GM21825 (cell line): Measurements from ENCODE around the gene TRIM27.
"Not testable (repeated sequence)": the region's sequence is repeated elsewhere in the genome, so short reads cannot be mapped to it uniquely, and the experiment has no call there.

ENCODE experiments used
- ATAC-seq: cut with Tn5 transposase; IDR thresholded peaks from one replicate; pipeline ENCODE4 v1.9.1; 2021; ENCODE audit warnings: mild to moderate bottlenecking, moderate library complexity; ENCODE audit not compliant: unreplicated experiment

Gene TRIM27

DNA sequence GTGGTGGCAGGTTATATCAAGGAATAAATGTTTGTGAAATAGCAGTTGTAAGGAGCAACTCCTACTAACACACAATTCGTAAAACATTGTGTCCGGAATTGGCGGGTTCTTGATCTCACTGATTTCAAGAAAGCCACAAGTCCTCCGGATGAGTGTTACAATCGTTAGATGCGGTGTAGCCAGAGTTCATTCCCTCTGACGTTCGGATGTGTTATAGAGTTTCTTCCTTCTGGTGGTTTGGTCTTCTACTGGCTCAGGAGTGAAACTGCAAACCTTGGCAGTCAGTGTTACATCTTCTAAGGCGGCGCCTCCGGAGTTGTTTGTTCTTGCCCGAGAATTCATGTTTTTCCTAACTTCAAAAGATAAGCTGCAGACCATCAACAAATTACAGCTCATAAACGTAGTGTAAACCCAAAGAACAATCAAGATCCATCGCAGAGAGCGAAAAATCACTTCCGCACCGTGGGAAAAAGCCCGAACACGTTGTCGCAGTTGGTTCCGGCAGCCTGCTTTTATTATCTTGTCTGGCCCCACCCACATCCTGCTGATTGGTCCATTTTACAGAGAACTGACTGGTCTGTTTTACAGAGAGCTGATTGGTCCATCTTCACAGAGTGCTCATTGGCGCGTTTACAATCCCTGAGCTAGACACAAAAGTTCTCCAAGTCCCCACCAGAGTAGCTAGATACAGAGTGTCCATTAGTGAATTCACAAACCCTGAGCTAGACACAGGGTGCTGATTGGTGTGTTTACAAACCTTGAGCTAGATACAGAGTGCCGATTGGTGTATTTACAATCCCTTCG is 58.2 kb downstream of the TRIM27 start:
- no peak for ATAC-seq

DNA sequence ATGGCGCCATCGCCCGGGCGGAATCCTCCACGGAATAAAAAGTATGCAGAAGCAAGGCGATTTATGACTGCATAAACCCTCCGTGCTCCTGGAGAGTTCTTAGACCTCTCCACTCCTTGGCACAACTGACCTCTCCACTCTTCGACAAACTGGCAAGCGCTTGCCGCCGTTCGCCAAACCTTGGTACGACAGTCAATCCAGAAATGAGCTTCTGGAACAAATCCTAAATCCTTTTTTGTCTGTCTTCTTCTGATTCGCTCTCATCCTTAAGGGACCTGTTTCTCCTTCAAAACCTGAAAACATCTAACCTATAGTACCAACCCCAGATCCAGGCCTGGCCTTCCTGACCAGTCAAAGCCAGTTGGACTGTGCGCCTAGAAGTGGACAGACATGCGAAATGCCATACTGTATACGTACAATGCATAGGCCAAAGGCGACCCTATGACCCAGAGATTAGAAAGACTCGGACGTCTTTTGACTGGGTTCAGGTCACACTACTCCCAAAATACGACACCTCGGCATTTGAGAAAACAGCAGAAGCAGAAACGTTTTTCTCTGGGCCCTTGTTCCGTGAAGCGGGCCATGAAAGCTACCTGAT is 59.4 kb downstream of the TRIM27 start:
- no peak for ATAC-seq

DNA sequence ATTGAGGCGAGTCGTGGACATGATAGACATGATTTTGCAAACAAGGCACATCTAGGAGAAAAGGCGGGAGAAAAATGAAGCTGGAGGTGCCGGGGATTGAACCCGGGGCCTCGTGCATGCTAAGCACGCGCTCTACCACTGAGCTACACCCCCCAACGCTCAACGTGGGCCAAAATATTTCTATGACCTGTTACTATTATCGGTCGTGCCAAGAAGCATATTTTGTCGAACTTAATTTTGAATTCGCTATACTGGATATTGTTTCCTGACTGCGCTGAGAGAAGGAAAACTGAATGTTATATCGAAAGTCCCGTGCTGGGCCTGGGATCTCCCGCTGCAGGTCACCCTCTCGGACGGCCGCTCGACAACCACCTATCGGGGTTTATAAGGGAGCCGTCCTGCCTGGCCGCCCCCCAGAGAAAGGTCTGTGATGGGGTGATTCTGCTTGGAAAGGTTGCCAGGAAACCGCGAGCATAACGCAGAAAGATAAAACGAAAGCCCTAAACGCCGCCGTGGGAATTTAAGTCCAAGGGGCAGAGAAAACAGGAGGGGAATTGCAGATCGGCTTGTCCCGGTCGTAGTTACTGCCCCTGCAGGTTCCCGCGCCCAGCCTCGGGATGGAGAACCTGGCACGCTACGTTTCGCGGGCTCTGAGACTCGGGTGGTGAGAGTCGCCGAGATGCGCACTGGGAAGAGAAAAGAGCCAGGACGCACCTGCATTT is 60.0 kb downstream of the TRIM27 start:
- peak; percentile 39 for ATAC-seq

DNA sequence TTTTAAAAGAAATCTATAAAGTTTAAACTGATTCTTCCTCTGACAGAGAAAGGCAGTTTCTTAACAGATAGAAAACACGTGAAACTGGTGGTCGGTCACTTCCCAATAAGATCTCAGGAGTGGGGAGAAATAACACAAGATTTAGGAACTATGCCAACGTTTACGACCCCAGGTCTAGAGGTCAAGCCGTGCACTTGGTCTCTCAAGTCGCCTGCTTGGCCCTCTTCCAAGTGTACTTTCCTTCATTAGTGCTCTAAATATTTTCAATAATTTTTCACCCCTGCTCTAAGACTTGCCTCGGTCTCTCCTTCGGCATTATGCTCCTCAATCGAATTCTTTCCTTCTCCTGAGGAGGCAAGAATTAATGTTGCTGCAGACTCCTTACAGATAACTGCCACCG is 61.7 kb downstream of the TRIM27 start:
- no peak for ATAC-seq

- ATAC-seq = no peak
These were observed 62.4 kb downstream of the TRIM27 start for GRCh38 chr6:28861339-28861738.

DNA sequence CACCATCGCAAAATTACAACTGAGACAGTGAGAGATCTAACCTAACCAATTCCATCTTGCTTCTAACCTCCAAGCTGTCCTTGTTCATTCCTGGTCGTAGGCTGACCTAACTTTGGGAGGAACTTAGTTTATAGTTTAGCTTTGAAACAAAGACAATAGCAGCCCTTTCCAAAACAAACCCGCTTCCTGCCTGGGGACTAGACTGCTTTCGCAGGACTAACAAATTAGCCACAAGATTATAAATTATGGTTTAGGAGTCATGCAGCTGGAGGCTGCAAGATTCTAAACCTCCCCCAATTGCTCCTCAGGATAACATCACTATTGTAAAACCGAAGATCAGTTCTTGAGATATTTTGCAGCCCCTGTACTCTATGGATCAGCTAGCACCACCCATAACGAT is 63.2 kb downstream of the TRIM27 start:
- no peak for ATAC-seq

- ATAC-seq = no peak
These were observed 64.8 kb downstream of the TRIM27 start for GRCh38 chr6:28858963-28859362.

- ATAC-seq = no peak
These were observed 67.2 kb downstream of the TRIM27 start for GRCh38 chr6:28856620-28857005.

DNA sequence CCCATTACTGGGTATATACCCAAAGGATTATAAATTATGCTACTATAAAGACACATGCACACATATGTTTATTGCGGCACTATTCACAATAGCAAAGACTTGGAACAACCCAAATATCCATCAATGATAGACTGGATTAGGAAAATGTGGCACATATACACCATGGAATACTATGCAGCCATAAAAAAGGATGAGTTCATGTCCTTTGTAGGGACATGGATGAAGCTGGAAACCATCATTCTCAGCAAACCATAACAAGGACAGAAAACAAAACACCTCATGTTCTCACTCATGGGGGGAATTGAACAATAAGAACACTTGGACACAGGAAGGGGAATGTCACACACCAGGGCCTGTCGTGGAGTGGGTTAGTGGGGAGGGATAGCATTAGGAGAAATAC is 69.4 kb downstream of the TRIM27 start:
- not testable (repeated sequence) for ATAC-seq
